ENCODE data around the gene PPFIA3. TPM values are rescaled to one million over a fixed set of nuclear protein-coding genes. Genes with fewer than 3 reads are reported as not detected.

PPFIA3 gene
- total RNA-seq, 1 experiment from 2014 or later, result 28.1 TPM

GRCh38 chr19:49160450-49161189 lies 41.3 kb downstream of the PPFIA3 start (continued):
- TF ChIP-seq CTCF (IDR thresholded peaks at IDR 0.05 in 2 of 3, conservative IDR thresholded peaks at IDR 0.05 in 1 of 3; ENCODE audit: borderline replicate concordance in 1 of 3, insufficient read depth in 1 of 3, low read depth in 2 of 3, low read length in 2 of 3), result no peak
- no peak for TF ChIP-seq SP1 (IDR thresholded peaks at IDR 0.05; ENCODE audit: low read depth)
- TF ChIP-seq FOSL1 (IDR thresholded peaks at IDR 0.05; ENCODE audit: low read depth), result no peak
- no peak for TF ChIP-seq ELF1 (IDR thresholded peaks at IDR 0.05; ENCODE audit: borderline replicate concordance, low read depth)
- TF ChIP-seq MAX (IDR thresholded peaks at IDR 0.05), result no peak
- TF ChIP-seq EGR1 (IDR thresholded peaks at IDR 0.05; ENCODE audit: low read depth), result no peak
- no peak for TF ChIP-seq CEBPB (IDR thresholded peaks at IDR 0.05; ENCODE audit: low read depth)
- TF ChIP-seq REST (IDR thresholded peaks at IDR 0.05; ENCODE audit: low read depth), result no peak
